Adrenal gland (tissue), 5 donors: ENCODE results near the gene SMTNL1.

Source experiments
- CTCF ChIP-seq, 6 experiments: fragments of 450-650 bp in 4 of 6; fragments of 200-600 bp in 2 of 6; sonication (generic) in 1 of 6; IDR thresholded peaks; 1 replicate in 5 of 6; 2 replicates in 1 of 6; pipeline versions ENCODE4 v1.5.1 to v1.8.0; 2016 to 2021; ENCODE audit warnings: antibody characterized with exemption in 6 of 6, mild to moderate bottlenecking in 2 of 6, moderate library complexity in 1 of 6
- POLR2A ChIP-seq, 2 donors: fragments of 450-650 bp; IDR thresholded peaks; one replicate each; pipeline ENCODE4 v1.6.1; 2017; ENCODE audit warnings: antibody characterized with exemption in 2 of 2, mild to moderate bottlenecking in 2 of 2, moderate library complexity in 1 of 2
- donor health status: DM: no; HTN: no; CAD: no.

- TF ChIP-seq CTCF (IDR thresholded peaks at IDR 0.05) = no peak
- no peak for TF ChIP-seq POLR2A (IDR thresholded peaks at IDR 0.05)
Measured at GRCh38 chr11:57502376-57502775, 35.0 kb upstream of the SMTNL1 start.
